ENCODE results near the gene ARHGEF6. TPM values are rescaled to one million over a fixed set of nuclear protein-coding genes. Genes with fewer than 3 reads are reported as not detected.

ARHGEF6 gene
- total RNA-seq, 1 donor from 2014 or later, result 30.4 TPM

DNA sequence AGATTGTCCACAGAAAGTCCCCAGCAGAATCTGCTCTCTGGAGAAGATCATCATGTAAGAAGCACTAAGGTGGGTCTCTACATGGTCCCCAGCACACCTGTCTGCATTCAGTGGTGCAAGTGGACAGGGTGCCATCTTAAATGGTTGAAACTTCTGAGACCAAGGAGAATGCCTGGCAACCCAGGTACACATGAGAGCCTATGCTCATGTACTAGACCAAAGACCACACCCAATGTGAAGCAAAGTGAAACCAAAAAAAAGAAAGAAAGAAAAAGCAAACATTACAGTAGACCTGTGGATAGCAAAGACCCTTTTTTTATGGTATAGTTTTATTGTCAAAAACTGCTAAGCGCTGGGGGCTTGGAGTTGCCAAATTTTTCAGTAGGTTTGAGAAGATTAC lies 117.8 kb downstream of the ARHGEF6 start:
- no peak for ATAC-seq
- intact Hi-C loops (cut with DNase I), result no loop called here

GRCh38 chrX:136662104-136662503 lies 118.6 kb downstream of the ARHGEF6 start:
- ATAC-seq (no peak), DNase-seq (ENCODE audit: low spot score) (no peak)
- intact Hi-C loops (cut with DNase I), result no loop called here

More for the DNA sequence above, 117.8 kb downstream of the ARHGEF6 start:
- DNase-seq (ENCODE audit: low spot score), result no peak

- ATAC-seq (no peak), DNase-seq (ENCODE audit: low spot score) (no peak)
- intact Hi-C loops (cut with DNase I), result no loop called here
Observed at GRCh38 chrX:136660896-136661295, 119.8 kb downstream of the ARHGEF6 start.

DNA sequence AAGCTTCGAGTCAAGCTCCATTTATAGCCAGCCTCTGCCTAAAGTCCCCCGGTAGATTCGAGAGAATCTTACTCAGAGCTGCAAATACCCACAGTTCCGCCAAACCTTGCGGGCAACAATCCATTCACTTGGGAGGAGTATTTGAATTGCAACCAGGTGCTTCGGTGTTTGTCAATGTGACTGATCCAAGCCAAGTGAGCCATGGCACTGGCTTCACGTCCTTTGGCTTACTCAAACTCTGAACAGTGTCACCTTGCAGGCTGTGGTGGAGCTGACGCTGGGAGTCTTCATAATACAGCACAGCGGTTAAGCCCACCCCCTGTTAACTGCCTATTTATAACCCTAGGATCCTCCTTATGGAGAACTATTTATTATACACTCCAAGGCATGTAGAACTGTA lies 121.6 kb downstream of the ARHGEF6 start:
- ATAC-seq, result no peak
- intact Hi-C loops (cut with DNase I), result no loop called here

DNA sequence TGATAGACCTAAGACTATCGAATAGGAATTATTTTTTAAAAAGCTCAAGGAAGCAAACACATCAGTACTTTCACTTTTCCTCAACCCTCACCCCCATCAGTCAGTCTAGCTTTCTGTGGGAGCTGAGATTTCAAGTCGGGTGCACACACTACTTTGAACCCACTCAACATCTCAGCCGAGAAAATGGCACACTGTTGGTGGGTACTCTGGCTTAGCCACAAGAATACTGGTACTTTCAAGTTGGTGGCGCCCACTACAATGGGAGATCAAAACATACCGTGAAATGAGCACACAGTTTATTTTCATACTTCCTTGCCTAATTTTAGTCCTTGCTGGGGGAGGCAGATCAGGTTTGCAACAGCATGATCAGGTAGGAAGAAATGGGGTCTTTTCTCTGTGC lies 122.6 kb downstream of the ARHGEF6 start:
- ATAC-seq (no peak), DNase-seq (ENCODE audit: low spot score) (no peak)
- intact Hi-C loops (cut with DNase I), result no loop called here

More for the DNA sequence above, 121.6 kb downstream of the ARHGEF6 start:
- DNase-seq (ENCODE audit: low spot score), result no peak

GRCh38 chrX:136656361-136656964 lies 124.3 kb downstream of the ARHGEF6 start:
- DNase-seq (ENCODE audit: low spot score), result no peak
- intact Hi-C loops (cut with DNase I), result no loop called here
- ATAC-seq, result no peak

- DNase-seq (ENCODE audit: low spot score) (no peak), ATAC-seq (peak; percentile 77)
- intact Hi-C loops (cut with DNase I), result no loop called here
Observed at GRCh38 chrX:136652822-136653723, 127.7 kb downstream of the ARHGEF6 start.

GRCh38 chrX:136650811-136651210 lies 129.9 kb downstream of the ARHGEF6 start:
- DNase-seq (ENCODE audit: low spot score) (no peak), ATAC-seq (no peak)
- intact Hi-C loops (cut with DNase I), result no loop called here

- DNase-seq (ENCODE audit: low spot score) (no peak), ATAC-seq (no peak)
- intact Hi-C loops (cut with DNase I), result no loop called here
Observed at GRCh38 chrX:136647677-136648360, 132.9 kb downstream of the ARHGEF6 start, which contains the start of gene CD40LG. Gene CD40LG (plus strand): TSS chrX:136648158. CDS start chrX:136648249, 91 bp downstream.

DNA sequence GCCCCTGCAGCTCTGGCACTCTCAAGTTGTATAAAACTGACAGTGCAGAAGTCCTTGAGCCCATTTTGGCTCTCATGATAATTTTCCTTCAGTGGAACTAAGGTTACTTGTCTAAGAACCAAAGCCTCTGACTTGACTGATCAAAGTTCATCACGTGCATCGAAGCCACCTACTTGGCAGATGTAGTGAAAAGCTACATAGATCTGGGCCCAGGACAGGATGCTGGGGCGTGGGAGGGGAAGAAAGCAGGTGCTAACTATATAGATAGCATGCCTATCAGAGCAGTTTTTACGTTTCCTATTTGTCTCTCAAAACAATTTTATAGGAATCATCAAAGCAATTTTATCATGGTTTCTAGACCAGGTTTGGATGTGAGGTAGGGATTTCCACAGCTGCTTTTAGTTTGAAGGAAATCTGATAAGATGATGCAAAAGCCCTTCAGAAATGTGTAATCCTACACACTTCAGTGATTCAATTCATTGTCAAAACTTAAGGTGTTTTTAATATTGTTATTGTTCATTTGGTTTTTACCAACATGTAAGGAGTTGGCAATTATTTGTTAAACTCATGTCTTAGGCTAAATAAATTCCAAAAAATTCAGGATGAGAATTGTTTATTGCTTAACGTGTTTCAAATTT lies 134.0 kb downstream of the ARHGEF6 start:
- intact Hi-C loops (cut with DNase I), result no loop called here
- DNase-seq (ENCODE audit: low spot score), result no peak
- no peak for ATAC-seq

DNA sequence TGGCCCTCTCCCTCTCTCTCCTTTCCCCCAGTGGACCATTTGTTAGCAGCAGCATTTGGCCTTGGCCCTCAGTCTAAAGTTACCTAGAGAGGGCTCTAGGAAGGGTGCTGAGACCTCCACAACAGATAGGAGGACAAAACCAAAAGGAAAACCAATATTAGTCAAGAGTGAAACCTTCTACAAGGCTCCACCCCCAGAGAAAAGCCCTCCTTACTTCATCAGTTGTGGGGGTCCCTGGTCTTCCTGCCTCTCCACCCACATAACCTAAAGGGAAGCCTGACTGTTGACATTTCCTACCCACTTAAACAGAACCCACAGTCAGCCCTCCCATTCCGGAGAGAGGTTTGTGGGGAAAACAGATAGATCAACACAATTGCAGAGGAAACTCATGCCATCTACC lies 137.5 kb downstream of the ARHGEF6 start:
- intact Hi-C loops (cut with DNase I), result no loop called here
- DNase-seq (ENCODE audit: low spot score) (no peak), ATAC-seq (no peak)

DNA sequence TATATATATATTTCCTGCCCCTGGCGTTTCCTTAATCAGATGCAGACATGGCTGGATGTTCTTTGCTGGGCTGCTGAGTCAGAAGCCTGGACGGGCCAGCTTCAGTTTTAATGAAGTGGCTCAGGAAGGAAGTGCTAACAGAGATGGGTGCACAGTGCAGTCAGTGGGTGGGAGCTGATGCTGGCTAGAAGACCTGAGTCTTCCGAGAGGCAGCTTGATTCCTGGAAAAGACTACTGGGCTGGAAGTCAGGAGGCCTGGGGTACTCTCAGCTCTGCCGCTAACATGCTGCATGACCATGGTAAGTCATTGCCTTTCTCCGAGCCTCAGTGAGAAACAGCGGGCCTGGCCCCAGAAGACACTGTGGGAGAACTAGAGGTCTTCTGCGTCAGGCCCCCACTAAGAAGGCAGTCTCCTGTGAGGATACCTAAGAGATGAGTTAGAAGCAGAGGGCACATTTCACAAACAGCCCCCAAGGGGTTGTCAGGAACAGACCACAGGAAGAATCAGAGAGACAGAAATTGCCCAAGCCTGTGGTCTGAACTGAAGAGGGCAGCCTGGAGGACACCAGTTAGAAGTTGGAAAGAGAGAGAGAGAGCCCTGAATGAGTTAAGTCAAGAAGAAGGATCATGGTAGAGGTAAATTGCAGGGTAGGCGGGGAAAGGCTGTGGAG lies 141.1 kb downstream of the ARHGEF6 start:
- intact Hi-C loops (cut with DNase I), result no loop called here
- ATAC-seq (no peak), DNase-seq (ENCODE audit: low spot score) (no peak)

- ATAC-seq, result no peak
Observed at GRCh38 chrX:136636121-136636520, 144.6 kb downstream of the ARHGEF6 start.

GRCh38 chrX:136635235-136635634 lies 145.5 kb downstream of the ARHGEF6 start:
- ATAC-seq (no peak), DNase-seq (ENCODE audit: low spot score) (no peak)
- intact Hi-C loops (cut with DNase I), result no loop called here

More at GRCh38 chrX:136636121-136636520, 144.6 kb downstream of the ARHGEF6 start:
- DNase-seq (ENCODE audit: low spot score), result no peak
- intact Hi-C loops (cut with DNase I), result no loop called here

DNA sequence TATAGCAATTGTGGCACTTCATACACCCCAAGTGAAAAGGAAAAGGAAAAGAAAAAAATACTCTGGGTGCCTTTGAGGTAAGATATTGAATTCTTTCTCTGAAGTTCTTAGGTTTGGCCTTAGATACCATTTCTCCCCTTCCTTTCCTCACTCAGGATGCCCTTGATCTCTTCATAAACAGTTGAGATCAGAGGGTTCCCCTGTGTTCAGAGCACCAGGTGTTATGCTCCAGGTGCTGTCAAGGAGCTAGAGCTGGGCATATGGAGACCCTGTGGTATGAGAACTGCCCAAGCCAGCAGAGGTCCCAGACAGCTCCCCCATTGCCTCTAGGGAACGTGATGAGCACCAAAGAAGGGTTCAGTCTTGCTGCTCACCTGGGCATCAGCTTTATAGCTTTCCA lies 149.9 kb downstream of the ARHGEF6 start:
- DNase-seq (ENCODE audit: low spot score), result no peak
- ATAC-seq, result no peak
- intact Hi-C loops (cut with DNase I), result no loop called here

DNA sequence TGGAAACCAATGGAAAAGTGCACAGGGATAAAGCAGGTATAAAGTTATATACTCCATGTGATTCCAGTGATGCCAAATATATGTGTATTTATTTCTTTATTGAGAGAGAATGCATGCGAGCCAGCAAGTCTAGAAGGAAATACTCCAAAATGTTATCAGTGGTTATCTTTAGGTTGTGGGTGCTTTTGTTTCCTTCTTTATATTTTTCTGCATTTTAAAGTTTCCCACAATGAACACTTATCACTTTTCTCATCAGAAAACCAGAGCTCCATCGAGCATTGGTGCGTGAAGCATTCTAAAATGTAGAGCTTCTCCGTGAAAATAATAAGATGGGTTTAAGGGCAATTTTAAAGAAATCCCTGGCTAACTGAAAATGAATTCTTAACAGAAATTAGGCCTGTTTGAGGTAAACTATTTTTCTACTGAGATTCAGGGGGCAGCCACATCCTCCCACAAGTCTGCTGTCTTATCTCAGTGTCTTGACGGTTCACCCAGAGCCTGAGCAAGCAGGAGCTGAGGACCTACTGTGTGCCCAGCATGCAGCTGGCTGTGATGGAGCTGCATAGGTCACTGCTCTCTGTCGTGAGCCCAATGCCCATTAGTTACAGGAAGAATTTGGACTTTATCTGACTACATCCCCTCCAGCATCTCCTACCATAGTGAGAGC lies 151.5 kb downstream of the ARHGEF6 start:
- DNase-seq (ENCODE audit: low spot score) (no peak), ATAC-seq (no peak)
- intact Hi-C loops (cut with DNase I), result no loop called here

- DNase-seq (ENCODE audit: low spot score), result no peak
- intact Hi-C loops (cut with DNase I), result no loop called here
- ATAC-seq, result no peak
Observed at GRCh38 chrX:136627409-136627808, 153.3 kb downstream of the ARHGEF6 start.

DNA sequence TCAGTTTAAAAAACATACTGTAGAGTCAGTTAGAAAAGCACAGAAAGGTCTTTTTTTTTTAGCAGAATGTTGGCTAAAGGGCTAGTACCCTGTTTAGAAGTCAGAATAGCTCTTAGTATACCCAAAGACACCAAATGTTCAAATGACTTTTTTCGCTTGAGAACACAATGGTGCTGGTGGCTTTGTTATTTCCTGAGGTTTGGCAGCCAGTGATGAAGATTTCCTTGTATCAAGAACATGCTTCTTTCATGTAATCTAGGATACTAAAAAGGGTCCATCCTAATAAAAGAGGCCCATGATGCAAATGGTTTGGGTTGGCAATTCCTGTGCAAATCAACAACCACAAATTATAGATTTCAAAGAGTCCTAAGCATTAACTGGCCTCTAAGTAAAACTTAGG lies 153.8 kb downstream of the ARHGEF6 start:
- intact Hi-C loops (cut with DNase I), result no loop called here
- ATAC-seq (no peak), DNase-seq (ENCODE audit: low spot score) (no peak)
